Fibroblast of pulmonary artery (primary cell): Measurements from ENCODE around the gene MARCHF10.

Source experiments
- DNase-seq: peaks from one replicate; pipeline ENCODE4 v3.0.0-alpha.2; 2010; ENCODE audit warnings: low read depth
- H3K4me3 ChIP-seq: replicated peaks from 2 replicates; pipeline ENCODE4 v1.5.1; 2011; ENCODE audit warnings: low read depth, mild to moderate bottlenecking, control low read depth, low read length, moderate library complexity
- CTCF ChIP-seq: IDR thresholded peaks from 2 replicates; pipeline ENCODE4 v1.5.1; 2011; ENCODE audit warnings: mild to moderate bottlenecking, control low read depth, low read length, inconsistent platforms; ENCODE audit errors: missing control alignments

The MARCHF10 gene

GRCh38 chr17:62714016-62714777 is 93.9 kb downstream of the MARCHF10 start:
- no peak for DNase-seq
- H3K4me3 ChIP-seq = no peak overlapping the region
- TF ChIP-seq CTCF = no peak

GRCh38 chr17:62713086-62713881 is 94.8 kb downstream of the MARCHF10 start:
- DNase-seq = no peak
- TF ChIP-seq CTCF = no peak
- H3K4me3 ChIP-seq = no peak overlapping the region

- no peak for TF ChIP-seq CTCF
- DNase-seq = no peak
- no peak overlapping the region for H3K4me3 ChIP-seq
Measured at GRCh38 chr17:62712171-62712581, 95.9 kb downstream of the MARCHF10 start.

- no peak overlapping the region for H3K4me3 ChIP-seq
- DNase-seq = no peak
- TF ChIP-seq CTCF = no peak
Measured at GRCh38 chr17:62708587-62708986, 99.5 kb downstream of the MARCHF10 start.

GRCh38 chr17:62707425-62707739 is 100.7 kb downstream of the MARCHF10 start:
- no peak for DNase-seq
- no peak overlapping the region for H3K4me3 ChIP-seq
- no peak for TF ChIP-seq CTCF

- H3K4me3 ChIP-seq = no peak overlapping the region
- DNase-seq = no peak
- no peak for TF ChIP-seq CTCF
Measured at GRCh38 chr17:62706598-62707424, 101.3 kb downstream of the MARCHF10 start.
